Suppressor macrophage treated with lipopolysaccharide for 1 hour (primary cell): ENCODE data around the gene KCNAB2.
A peak's percentile ranks its signal among the peaks of the same experiment; 100 is the strongest.

ENCODE experiments used
- DNase-seq, 3 donors: peaks; one replicate each; pipeline ENCODE4 v3.0.0-alpha.2; 2020 to 2022

Gene KCNAB2

GRCh38 chr1:6033986-6034749 is 11.5 kb upstream of the KCNAB2 start:
- DNase-seq: peak in 2 of 3 donors; percentile 26 to 62

DNA sequence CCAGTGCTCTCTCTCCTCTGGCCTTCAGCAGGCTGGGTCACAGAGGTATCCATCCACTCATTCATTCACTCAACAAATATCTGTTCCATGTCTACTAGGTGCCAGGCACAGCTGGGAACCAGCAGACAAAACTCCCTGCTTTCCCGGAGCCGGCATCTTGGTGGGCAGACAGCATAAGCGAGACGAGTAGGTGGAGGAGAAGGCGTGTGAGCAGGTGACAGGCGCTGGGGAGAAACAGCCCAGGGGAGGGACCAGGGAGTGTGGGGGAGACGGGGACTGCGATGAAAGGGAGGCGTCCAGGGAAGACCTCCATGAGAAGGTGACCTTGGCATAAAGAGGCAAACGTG is 11.0 kb upstream of the KCNAB2 start:
- no peak for DNase-seq

DNA sequence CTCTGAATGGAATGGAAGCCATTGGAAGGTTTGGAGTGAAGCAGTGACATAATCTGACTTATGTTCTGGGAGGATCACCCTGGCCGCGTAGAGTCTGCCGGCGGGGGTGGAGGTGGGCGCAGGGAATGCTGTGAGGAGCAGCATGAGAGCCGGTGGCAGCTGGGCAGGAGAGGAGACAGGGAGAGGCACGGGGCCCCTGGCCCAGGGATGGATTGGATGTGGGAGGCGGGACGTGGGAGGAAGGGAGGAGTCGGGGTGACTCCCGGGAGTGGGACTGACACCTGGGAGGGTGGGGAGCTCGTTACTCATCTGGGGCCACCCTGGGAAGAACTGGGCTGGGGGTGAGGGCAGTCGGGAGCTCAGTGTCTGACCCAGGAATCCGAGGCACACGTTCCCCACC is 10.4 kb upstream of the KCNAB2 start:
- no peak for DNase-seq

GRCh38 chr1:6035719-6036118 is 10.0 kb upstream of the KCNAB2 start:
- DNase-seq: no peak

- DNase-seq: no peak
Measured at GRCh38 chr1:6037338-6037762, 8.3 kb upstream of the KCNAB2 start.

DNA sequence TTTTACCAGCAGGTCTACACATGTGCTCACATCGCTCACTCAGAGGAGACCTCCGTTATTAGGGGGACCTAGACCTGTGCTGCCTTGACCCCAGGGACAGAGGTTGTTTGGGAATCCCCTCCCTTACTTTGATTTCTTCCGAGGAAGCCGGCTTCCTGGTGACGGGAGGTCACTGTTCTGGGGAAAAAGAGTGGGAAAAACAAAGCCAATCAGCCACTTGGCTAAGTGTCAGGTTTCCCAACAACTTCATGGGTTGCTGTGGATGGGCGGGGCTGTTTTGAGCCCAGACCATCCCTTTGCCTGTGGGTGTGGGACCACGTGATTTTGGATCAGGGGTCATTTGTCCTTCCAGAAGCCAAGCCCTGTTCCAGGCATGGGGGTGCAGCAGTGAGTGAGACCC is 7.1 kb upstream of the KCNAB2 start:
- DNase-seq: no peak

DNA sequence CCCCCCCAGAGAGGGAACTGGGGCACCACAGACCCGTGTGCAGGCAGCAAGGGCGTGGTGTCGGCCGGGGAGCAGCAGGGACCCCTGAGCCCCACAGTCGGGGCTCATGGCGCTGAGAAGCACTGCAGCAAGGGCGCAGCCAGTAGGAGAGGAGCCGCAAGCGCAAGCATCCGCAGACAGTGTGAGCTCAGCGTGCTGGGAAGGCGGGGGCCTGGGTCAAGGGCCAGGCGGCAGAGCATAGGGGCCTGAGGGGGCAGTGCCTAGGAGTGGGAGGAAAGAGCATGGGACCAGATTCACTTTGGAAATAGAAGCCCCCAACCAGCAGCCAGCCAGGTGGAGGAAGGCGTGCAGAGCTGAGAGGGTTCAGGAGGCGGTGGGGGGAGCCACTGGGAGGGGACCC is 6.7 kb upstream of the KCNAB2 start:
- DNase-seq: no peak

DNA sequence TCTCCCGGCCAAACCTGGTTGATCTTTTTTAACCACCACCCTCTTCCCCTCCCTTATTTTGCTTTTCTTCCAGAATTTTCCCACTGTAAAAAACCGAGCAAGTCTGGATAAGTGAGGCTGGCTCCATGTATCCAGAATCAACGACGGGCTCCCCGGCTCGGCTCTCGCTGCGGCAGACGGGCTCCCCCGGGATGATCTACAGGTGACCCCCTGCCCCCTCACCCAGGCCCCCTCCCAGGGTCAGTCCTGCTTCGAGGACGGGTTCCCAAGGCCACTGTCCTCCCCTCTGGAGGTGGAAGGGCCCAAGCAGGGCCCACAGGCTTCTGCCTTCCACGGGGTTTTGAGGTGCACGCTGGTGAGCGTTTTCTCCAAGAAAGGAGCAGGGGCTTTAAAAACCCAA is 5.2 kb upstream of the KCNAB2 start:
- DNase-seq: no peak

GRCh38 chr1:6040861-6041415 is 4.8 kb upstream of the KCNAB2 start:
- peak; percentile 22 to 51 (median 50) for DNase-seq

DNA sequence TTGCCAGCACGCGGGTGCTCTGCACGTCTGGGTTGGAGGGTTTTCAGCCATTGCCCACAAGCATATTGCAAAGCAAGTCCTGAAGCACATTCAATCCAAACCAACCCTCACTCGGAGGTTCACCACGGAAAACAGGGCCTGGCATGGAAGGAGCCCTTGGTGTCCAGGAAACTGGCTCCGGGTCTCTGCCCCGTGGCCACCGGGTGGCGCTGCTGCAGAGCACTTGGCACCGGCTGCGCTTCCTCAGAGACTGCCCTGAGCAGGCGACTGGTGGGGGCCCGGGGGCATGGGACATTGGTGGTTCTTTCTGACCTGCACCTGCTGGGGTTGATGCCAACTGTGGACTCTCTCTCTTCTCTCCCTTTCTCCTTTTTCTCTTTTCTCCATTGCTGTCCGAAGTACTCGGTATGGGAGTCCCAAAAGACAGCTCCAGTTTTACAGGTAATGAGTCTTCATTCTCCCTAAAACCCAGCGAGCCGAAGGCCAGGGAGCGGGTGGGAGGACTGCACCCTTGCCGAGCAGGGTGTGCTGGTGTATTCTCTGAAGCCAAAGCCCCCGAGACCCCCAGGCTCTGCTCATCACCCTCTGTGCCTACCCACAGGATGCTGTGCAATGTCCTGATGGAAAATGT is 4.1 kb upstream of the KCNAB2 start:
- peak; percentile 42 to 73 (median 47) for DNase-seq

- DNase-seq: no peak
Measured at GRCh38 chr1:6043561-6043960, 2.1 kb upstream of the KCNAB2 start.

DNA sequence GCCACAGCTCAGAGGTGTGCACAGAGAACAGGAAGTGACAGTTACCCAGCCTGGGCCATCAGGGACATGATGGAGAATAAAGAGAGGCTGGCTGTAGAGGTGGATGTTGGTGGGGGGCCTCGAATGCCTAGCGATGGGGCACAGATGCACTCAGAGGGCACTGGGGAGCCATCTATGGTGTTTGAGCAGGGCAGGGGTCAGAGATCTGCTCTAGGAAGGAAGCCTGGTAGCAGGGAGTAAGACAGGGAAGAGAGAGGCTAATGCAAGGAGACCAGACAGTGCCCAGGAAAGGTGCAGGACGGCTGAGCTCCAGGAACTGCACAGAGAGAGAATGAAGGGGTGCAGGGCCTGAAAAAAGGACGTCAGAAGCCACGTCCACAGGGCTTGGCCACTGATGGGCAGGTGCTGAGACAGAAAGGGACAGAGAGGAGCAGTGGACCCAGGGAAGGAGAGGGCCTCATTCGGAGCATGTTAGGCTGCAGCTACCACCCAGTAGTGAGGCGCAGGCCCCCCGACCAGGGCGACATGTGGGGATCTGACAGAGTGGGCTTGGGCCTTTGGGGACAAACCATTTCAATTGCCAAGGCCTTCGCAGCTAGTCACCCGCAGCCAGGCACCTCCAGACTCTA is 1.1 kb upstream of the KCNAB2 start:
- DNase-seq: no peak

- no peak for DNase-seq
Measured at GRCh38 chr1:6045110-6045502, 582 bp upstream of the KCNAB2 start.

DNA sequence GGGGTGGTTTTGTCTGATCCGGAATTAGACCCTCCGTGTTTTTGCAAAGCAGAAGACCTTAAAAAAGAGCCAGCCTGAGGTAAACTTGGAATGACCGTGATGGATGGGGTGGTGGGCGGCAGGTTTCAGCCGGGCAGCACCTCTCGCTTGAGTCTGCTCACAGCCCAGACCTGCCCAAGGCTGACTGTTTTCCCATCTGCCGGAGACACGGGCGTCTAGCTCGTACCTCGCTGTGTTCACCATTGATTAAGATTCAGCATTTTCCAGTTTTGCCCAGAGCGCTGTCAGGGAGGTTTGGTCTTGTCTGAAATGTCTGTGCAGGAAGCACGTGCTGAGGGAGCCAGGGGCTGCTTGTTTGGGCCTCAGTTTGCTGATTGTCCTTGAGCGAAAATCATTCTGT is 591 bp downstream of the KCNAB2 start:
- no peak for DNase-seq

DNA sequence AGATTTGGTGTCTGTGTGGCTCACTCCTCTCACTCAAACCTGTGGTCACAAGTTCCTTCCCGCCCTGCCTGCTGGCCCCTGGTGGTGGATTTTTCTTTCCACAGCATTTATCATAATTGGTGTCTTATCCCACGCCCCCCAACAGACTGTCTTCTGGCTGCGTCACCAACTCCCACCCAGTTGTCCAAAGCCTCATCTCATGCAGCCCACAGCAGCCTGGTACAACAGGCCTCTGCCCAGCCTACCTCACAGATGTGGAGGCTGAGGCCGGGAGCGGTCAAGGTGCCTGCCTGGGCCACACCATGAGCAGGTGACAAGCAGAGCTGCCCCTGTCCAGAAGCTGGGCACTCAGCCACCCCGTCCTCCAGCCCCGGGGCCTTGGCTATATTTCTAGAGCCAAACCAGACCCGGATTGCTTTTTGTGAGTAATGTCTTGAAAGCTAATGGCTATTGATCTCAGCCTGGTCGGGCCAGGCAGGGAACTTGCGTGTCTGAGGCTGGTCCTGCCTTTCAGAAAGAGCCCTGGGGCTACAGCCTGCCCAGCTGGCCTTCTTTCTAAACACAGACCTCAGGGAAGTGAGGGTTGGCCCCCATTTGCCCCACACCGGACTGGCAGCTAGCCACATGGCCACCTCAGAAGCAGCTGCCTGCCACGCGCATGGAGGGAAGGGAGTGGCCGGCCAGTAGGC is 2.6 kb downstream of the KCNAB2 start:
- DNase-seq: no peak

DNA sequence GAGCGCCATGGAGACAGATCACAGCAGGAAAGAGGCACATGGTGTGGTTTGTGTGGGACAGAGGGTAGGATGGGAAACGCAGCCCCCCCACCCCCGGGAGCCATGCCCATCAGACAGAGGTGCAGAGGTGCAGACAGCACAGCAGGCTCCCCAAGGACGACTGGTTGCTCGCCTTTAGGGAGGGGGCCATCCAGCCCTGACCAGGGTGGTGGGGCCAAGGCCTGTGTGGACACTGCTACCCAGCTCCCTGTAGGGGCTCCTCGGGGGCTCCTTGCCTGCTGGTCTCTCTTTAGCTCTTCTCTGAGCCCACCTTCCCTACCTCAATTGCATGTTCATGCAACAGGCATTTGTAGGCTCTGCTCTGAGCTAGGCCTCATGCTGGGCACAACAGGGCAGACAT is 3.7 kb downstream of the KCNAB2 start:
- DNase-seq: no peak

GRCh38 chr1:6051423-6051822 is 5.7 kb downstream of the KCNAB2 start:
- DNase-seq: no peak

DNA sequence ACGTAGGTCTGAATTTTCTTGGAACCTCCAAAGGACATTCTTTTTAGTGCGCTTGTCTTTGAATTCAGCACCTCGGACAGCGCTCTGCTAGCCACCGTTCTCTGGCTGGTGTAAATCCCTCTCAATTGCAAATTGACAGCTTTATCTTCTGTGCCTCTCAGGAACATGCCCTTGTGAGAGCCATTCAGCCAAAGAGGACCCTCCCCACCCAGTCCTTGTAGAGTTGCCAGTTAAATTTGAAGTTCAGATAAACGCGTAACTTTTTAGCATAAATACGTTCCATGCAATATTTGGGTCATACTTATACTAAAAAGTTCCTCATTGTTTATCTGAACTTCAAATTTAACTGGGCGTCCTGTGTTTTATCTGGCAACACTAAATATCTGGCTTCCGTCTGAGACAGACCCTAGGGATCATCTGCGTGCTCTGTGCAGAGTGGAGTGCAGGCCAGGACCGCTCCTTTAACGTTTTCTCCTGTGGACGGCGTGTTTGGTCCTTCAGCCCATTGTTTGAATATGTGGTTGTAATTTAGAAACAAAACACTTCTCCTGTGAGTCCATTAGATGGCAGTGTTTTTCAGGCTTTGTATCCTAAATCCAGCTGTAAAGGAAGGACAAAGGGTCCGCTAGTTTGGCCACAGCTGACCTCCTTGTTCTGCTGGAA is 7.0 kb downstream of the KCNAB2 start:
- peak; percentile 66 to 74 (median 69) for DNase-seq

- DNase-seq: no peak
Measured at GRCh38 chr1:6053206-6053546, 7.5 kb downstream of the KCNAB2 start.

GRCh38 chr1:6054596-6054995 is 8.9 kb downstream of the KCNAB2 start:
- no peak for DNase-seq

- peak; percentile 69 to 76 (median 74) for DNase-seq
Measured at GRCh38 chr1:6056572-6056948, 10.9 kb downstream of the KCNAB2 start.

- DNase-seq: no peak
Measured at GRCh38 chr1:6057170-6057845, 11.6 kb downstream of the KCNAB2 start.
